SK-N-SH (cell line): ENCODE data around the gene GLA.

Experiments used
- CHD2 ChIP-seq: fragments of 150-350 bp; IDR thresholded peaks from 2 replicates; pipeline ENCODE4 v1.6.1; 2018; ENCODE audit warnings: low read length; ENCODE audit not compliant: partially characterized antibody
- MXI1 ChIP-seq: IDR thresholded peaks from 2 replicates; pipeline ENCODE4 v1.6.1; 2012; ENCODE audit warnings: mild to moderate bottlenecking, low read depth, low read length, improper control_type of control experiment
- POLR2AphosphoS5 ChIP-seq: IDR thresholded peaks from 2 replicates; pipeline ENCODE4 v1.6.1; 2012; ENCODE audit warnings: low read depth, low read length
- RAD21 ChIP-seq: IDR thresholded peaks from 2 replicates; pipeline ENCODE4 v1.6.1; 2012; ENCODE audit warnings: mild to moderate bottlenecking, low read length
- SMC3 ChIP-seq: IDR thresholded peaks from 2 replicates; pipeline ENCODE4 v1.6.1; 2012; ENCODE audit warnings: low read depth, low read length, improper control_type of control experiment
- TCF12 ChIP-seq: IDR thresholded peaks from 2 replicates; pipeline ENCODE4 v1.4.0; 2012
- TEAD4 ChIP-seq: IDR thresholded peaks from 2 replicates; pipeline ENCODE4 v1.4.0; 2012; ENCODE audit warnings: mild to moderate bottlenecking, borderline replicate concordance; ENCODE audit not compliant: insufficient read depth
- YY1 ChIP-seq: IDR thresholded peaks from 2 replicates; pipeline ENCODE4 v1.4.0; 2012; ENCODE audit warnings: low read depth, mild to moderate bottlenecking
- TF ChIP-seq, protein P1 (sequence below): fragments of 200-600 bp; sonication (generic); IDR thresholded peaks from 2 replicates; pipeline ENCODE4 v1.6.1; 2017; ENCODE audit warnings: antibody characterized with exemption, mild to moderate bottlenecking, moderate library complexity
- TF ChIP-seq, protein P2 (sequence below): IDR thresholded peaks from 2 replicates; pipeline ENCODE4 v1.6.1; 2012; ENCODE audit warnings: mild to moderate bottlenecking, low read depth, low read length, moderate library complexity
- TF ChIP-seq, protein P3 (sequence below): IDR thresholded peaks from 2 replicates; pipeline ENCODE4 v1.4.0; 2012; ENCODE audit warnings: low read depth

DNA sequence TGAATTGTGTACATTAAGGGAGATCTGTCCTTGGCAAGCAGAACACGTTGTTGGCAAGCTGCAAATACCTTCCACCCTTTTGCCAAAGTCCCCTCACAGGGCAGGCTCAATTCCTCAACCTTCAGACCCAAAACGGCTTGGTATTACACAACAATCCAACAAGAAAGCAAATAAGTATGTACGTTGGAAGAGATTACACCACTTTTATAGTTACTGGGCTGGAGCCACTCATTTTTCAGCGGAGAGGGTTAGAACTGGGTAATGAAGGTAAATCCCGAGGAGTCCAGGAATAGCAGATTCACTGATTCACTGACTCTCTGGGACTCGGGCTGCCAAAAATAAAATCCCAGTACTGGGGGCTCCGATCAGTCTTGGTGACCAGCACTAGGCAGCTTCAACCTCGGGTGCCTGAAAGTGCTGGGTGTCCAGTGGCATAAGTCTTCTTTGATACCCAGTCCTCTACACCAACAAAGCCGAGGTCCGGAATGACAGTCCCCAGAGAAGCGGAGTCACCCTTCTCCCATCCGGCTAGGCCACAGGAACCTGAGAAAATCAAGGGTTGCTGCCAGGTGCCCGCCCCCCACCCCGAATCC lies 59.8 kb downstream of the GLA start:
- TF ChIP-seq RAD21 (no peak), YY1 (no peak), TEAD4 (no peak), SMC3 (no peak), TCF12 (no peak), CHD2 (no peak), MXI1 (no peak), POLR2AphosphoS5 (no peak)
- TF ChIP-seq, protein P1, sequence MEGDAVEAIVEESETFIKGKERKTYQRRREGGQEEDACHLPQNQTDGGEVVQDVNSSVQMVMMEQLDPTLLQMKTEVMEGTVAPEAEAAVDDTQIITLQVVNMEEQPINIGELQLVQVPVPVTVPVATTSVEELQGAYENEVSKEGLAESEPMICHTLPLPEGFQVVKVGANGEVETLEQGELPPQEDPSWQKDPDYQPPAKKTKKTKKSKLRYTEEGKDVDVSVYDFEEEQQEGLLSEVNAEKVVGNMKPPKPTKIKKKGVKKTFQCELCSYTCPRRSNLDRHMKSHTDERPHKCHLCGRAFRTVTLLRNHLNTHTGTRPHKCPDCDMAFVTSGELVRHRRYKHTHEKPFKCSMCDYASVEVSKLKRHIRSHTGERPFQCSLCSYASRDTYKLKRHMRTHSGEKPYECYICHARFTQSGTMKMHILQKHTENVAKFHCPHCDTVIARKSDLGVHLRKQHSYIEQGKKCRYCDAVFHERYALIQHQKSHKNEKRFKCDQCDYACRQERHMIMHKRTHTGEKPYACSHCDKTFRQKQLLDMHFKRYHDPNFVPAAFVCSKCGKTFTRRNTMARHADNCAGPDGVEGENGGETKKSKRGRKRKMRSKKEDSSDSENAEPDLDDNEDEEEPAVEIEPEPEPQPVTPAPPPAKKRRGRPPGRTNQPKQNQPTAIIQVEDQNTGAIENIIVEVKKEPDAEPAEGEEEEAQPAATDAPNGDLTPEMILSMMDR = no peak
- TF ChIP-seq, protein P2, sequence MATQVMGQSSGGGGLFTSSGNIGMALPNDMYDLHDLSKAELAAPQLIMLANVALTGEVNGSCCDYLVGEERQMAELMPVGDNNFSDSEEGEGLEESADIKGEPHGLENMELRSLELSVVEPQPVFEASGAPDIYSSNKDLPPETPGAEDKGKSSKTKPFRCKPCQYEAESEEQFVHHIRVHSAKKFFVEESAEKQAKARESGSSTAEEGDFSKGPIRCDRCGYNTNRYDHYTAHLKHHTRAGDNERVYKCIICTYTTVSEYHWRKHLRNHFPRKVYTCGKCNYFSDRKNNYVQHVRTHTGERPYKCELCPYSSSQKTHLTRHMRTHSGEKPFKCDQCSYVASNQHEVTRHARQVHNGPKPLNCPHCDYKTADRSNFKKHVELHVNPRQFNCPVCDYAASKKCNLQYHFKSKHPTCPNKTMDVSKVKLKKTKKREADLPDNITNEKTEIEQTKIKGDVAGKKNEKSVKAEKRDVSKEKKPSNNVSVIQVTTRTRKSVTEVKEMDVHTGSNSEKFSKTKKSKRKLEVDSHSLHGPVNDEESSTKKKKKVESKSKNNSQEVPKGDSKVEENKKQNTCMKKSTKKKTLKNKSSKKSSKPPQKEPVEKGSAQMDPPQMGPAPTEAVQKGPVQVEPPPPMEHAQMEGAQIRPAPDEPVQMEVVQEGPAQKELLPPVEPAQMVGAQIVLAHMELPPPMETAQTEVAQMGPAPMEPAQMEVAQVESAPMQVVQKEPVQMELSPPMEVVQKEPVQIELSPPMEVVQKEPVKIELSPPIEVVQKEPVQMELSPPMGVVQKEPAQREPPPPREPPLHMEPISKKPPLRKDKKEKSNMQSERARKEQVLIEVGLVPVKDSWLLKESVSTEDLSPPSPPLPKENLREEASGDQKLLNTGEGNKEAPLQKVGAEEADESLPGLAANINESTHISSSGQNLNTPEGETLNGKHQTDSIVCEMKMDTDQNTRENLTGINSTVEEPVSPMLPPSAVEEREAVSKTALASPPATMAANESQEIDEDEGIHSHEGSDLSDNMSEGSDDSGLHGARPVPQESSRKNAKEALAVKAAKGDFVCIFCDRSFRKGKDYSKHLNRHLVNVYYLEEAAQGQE = no peak
- TF ChIP-seq, protein P3, sequence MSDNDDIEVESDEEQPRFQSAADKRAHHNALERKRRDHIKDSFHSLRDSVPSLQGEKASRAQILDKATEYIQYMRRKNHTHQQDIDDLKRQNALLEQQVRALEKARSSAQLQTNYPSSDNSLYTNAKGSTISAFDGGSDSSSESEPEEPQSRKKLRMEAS = no peak
